WTC11 (cell line): ENCODE results near the gene ACAT2. TPM values are rescaled to one million over a fixed set of nuclear protein-coding genes. Genes with fewer than 3 reads are reported as not detected.

Experiments used
- ATAC-seq: fragments of 200-7000 bp; cut with Tn5 transposase; 2 replicates; pipeline ENCODE4 v1.10.0; 2021; ENCODE audit warnings: mild to moderate bottlenecking, moderate library complexity
- CTCF ChIA-PET: fragments of 300-600 bp; sonication (Branson Sonifier 250); formaldehyde crosslinking; loops from one replicate; lab custom pipeline; 2021; ENCODE audit warnings: antibody characterized with exemption; lab: Charles Lee
- POLR2A ChIA-PET: fragments of 350-600 bp; sonication (Branson Sonifier 250); formaldehyde crosslinking; loops from one replicate; lab custom pipeline; 2021; ENCODE audit warnings: antibody characterized with exemption; lab: Charles Lee
- DNase-seq: peaks from one replicate; pipeline ENCODE4 v3.0.0; 2021; ENCODE audit warnings: low spot score
- H3K27ac Mint-ChIP-seq: 2 replicates; pipeline ENCODE4 v1.8.0; 2021; ENCODE audit warnings: mixed read lengths
- H3K27me3 Mint-ChIP-seq: 2 replicates; pipeline ENCODE4 v1.8.0; 2021; ENCODE audit warnings: low read depth, mild to moderate bottlenecking, moderate library complexity, mixed read lengths
- H3K36me3 Mint-ChIP-seq: 2 replicates; pipeline ENCODE4 v1.8.0; 2021; ENCODE audit warnings: mixed read lengths
- H3K4me1 Mint-ChIP-seq: 2 replicates; pipeline ENCODE4 v1.8.0; 2022; ENCODE audit warnings: mixed read lengths
- H3K4me3 Mint-ChIP-seq: 2 replicates; pipeline ENCODE4 v1.8.0; 2021; ENCODE audit warnings: mild to moderate bottlenecking, moderate library complexity, mixed read lengths
- H3K9me3 Mint-ChIP-seq: 2 replicates; pipeline ENCODE4 v1.8.0; 2021; ENCODE audit warnings: mixed read lengths
- AR ChIP-seq: fragments of 250-450 bp; sonication (Bioruptor Pico); IDR thresholded peaks from 2 replicates; pipeline ENCODE4 v1.9.0; 2021; ENCODE audit warnings: mild to moderate bottlenecking
- EMX1 ChIP-seq: fragments of 250-450 bp; sonication (Bioruptor Pico); IDR thresholded peaks from 2 replicates; pipeline ENCODE4 v1.8.0; 2021; ENCODE audit warnings: mild to moderate bottlenecking
- FOXJ3 ChIP-seq: sonication (generic); formaldehyde crosslinking; IDR thresholded peaks from 2 replicates; pipeline ENCODE4 v1.9.0; 2021; ENCODE audit warnings: missing genetic modification reagents, mild to moderate bottlenecking, borderline replicate concordance
- GTF2I ChIP-seq: fragments of 250-450 bp; sonication (Bioruptor Pico); conservative IDR thresholded peaks from 2 replicates; pipeline ENCODE4 v1.4.0; 2021; ENCODE audit warnings: mild to moderate bottlenecking
- IRF1 ChIP-seq: sonication (generic); formaldehyde crosslinking; IDR thresholded peaks from 2 replicates; pipeline ENCODE4 v1.8.0; 2023; ENCODE audit warnings: missing genetic modification reagents
- NR2C2 ChIP-seq: sonication (generic); formaldehyde crosslinking; IDR thresholded peaks from 2 replicates; pipeline ENCODE4 v1.8.0; 2022; ENCODE audit warnings: mild to moderate bottlenecking, missing genetic modification reagents
- PREB ChIP-seq: sonication (generic); formaldehyde crosslinking; IDR thresholded peaks from 2 replicates; pipeline ENCODE4 v1.8.1; 2022; ENCODE audit warnings: mild to moderate bottlenecking, missing genetic modification reagents, moderate library complexity, borderline replicate concordance
- RELA ChIP-seq: sonication (generic); formaldehyde crosslinking; IDR thresholded peaks from 2 replicates; pipeline ENCODE4 v1.8.1; 2022; ENCODE audit warnings: missing genetic modification reagents, mild to moderate bottlenecking, borderline replicate concordance
- STAT6 ChIP-seq: sonication (generic); formaldehyde crosslinking; conservative IDR thresholded peaks from 2 replicates; pipeline ENCODE4 v1.8.1; 2023; ENCODE audit warnings: mild to moderate bottlenecking, low read depth, missing genetic modification reagents, moderate library complexity
- TEAD1 ChIP-seq: sonication (generic); formaldehyde crosslinking; IDR thresholded peaks from 2 replicates; pipeline ENCODE4 v1.8.0; 2022; ENCODE audit warnings: mild to moderate bottlenecking, missing genetic modification reagents
- ZNF232 ChIP-seq: sonication (generic); formaldehyde crosslinking; IDR thresholded peaks from 2 replicates; pipeline ENCODE4 v1.8.0; 2022; ENCODE audit warnings: mild to moderate bottlenecking, missing genetic modification reagents
- ZNF263 ChIP-seq: sonication (generic); formaldehyde crosslinking; IDR thresholded peaks from 2 replicates; pipeline ENCODE4 v1.8.1; 2022; ENCODE audit warnings: low read depth, mild to moderate bottlenecking, moderate library complexity, missing genetic modification reagents
- ZNF281 ChIP-seq: sonication (generic); formaldehyde crosslinking; IDR thresholded peaks from 2 replicates; pipeline ENCODE4 v1.8.0; 2023; ENCODE audit warnings: mild to moderate bottlenecking, missing genetic modification reagents
- ZNF396 ChIP-seq: fragments of 250-450 bp; sonication (Bioruptor Pico); IDR thresholded peaks from 2 replicates; pipeline ENCODE4 v1.8.0; 2021; ENCODE audit warnings: mild to moderate bottlenecking, moderate library complexity, borderline replicate concordance
- total RNA-seq: library from RNA; stranded (reverse); gene quantifications from 3 replicates; pipeline ENCODE4 v1.2.3, GENCODE V29; 2021

The ACAT2 gene
- total RNA-seq, 1 experiment from 2014 or later: 138 TPM

GRCh38 chr6:159777240-159777904 is 15.5 kb downstream of the ACAT2 start:
- Mint-ChIP-seq H3K27ac (no peak overlapping the region), H3K36me3 (peaks cover 88% of the 10 kb centered on the region), H3K4me3 (no peak overlapping the region), H3K4me1 (no peaks in the 10 kb centered on the region), H3K27me3 (no peaks in the 10 kb centered on the region), H3K9me3 (no peaks in the 10 kb centered on the region)
- ATAC-seq (no peak), DNase-seq (no peak)
- POLR2A ChIA-PET: no interaction called here
- TF ChIP-seq PREB (CRISPR knock-in tag) (no peak), EMX1 (CRISPR knock-in tag) (peak; percentile 57; the same call in 1 of the 2 replicates)
- CTCF ChIA-PET: no interaction called here

- H3K4me1 Mint-ChIP-seq: no peaks in the 10 kb centered on the region
- no peaks in the 10 kb centered on the region for H3K9me3 Mint-ChIP-seq
- peaks cover 91% of the 10 kb centered on the region for H3K36me3 Mint-ChIP-seq
- DNase-seq: no peak
- CTCF ChIA-PET: no interaction called here
- no peak overlapping the region for H3K4me3 Mint-ChIP-seq
- no peaks in the 10 kb centered on the region for H3K27me3 Mint-ChIP-seq
- peak overlapping the region; percentile 25; the same call in 1 of the 2 replicates for H3K27ac Mint-ChIP-seq
- no peak for TF ChIP-seq RELA (CRISPR knock-in tag)
- TF ChIP-seq ZNF263 (CRISPR knock-in tag): no peak
- no peak for TF ChIP-seq IRF1 (CRISPR knock-in tag)
- TF ChIP-seq GTF2I: no peak
- TF ChIP-seq STAT6: no peak
- TF ChIP-seq AR (CRISPR knock-in tag): no peak
- no peak for ATAC-seq
- POLR2A ChIA-PET: no interaction called here
Measured at GRCh38 chr6:159778131-159778530, 16.3 kb downstream of the ACAT2 start.

- CTCF ChIA-PET: no interaction called here
- no peaks in the 10 kb centered on the region for H3K27me3 Mint-ChIP-seq
- POLR2A ChIA-PET: no interaction called here
- ATAC-seq: no peak; the same call in 1 of the 2 replicates
- no peak overlapping the region for H3K27ac Mint-ChIP-seq
- H3K9me3 Mint-ChIP-seq: no peaks in the 10 kb centered on the region
- H3K36me3 Mint-ChIP-seq: peaks cover 92% of the 10 kb centered on the region
- TF ChIP-seq ZNF396: no peak
- no peak for TF ChIP-seq TEAD1
- no peak for TF ChIP-seq ZNF232 (CRISPR knock-in tag)
- no peak for TF ChIP-seq NR2C2 (CRISPR knock-in tag)
- TF ChIP-seq FOXJ3 (CRISPR knock-in tag): no peak
- TF ChIP-seq ZNF281 (CRISPR knock-in tag): no peak
- TF ChIP-seq, all 79 proteins: peak for 0
- DNase-seq: no peak
- no peak overlapping the region for H3K4me3 Mint-ChIP-seq
- no peaks in the 10 kb centered on the region for H3K4me1 Mint-ChIP-seq
Measured at GRCh38 chr6:159778542-159779103, 16.8 kb downstream of the ACAT2 start.
